ENCODE results near the gene SMIM45.
A peak's percentile ranks its signal among the peaks of the same experiment; 100 is the strongest.

The SMIM45 gene

DNA sequence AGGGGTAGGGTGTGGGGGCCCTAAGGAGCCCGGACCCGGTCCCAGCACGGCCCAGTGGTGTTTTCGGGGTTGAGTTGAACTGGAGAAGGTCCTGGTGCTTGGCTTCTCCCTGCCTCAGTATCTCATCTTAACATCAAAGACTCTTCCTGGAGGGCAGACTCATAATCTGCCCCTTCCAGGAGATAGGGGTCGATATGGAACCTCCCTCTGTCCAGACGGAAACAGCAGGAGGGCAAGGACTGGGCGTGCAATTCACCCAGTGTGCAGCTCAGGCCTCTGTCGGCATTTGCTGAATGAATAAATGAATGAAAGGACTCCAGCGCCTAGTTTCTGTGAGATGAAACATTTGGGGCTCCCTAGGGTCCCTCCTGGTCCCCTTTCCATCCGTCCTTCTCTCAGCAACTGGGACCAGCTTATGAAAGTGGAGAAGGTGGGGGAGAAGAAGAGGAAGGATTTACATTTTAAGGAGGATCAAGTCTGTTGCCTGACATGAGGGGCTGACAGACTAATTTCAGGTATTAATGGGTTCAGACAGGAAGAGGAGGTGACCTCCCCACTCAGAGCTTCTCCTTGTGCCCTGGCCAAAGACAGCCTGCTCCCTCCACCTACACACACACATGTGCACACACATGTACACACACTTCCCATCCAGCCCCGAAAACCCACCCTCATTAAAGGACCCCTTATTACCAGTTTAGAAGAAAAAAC, 36.0 kb upstream of the SMIM45 start:
- DNase-seq = no peak

- no peak for DNase-seq
These were observed 35.1 kb upstream of the SMIM45 start for GRCh38 chr22:41916745-41917358.

- DNase-seq = no peak
These were observed 34.5 kb upstream of the SMIM45 start for GRCh38 chr22:41917375-41917902.

- DNase-seq = peak; percentile 40
These were observed 33.8 kb upstream of the SMIM45 start for GRCh38 chr22:41917903-41918791.

GRCh38 chr22:41919357-41920224, 32.4 kb upstream of the SMIM45 start:
- DNase-seq = peak; percentile 34

DNA sequence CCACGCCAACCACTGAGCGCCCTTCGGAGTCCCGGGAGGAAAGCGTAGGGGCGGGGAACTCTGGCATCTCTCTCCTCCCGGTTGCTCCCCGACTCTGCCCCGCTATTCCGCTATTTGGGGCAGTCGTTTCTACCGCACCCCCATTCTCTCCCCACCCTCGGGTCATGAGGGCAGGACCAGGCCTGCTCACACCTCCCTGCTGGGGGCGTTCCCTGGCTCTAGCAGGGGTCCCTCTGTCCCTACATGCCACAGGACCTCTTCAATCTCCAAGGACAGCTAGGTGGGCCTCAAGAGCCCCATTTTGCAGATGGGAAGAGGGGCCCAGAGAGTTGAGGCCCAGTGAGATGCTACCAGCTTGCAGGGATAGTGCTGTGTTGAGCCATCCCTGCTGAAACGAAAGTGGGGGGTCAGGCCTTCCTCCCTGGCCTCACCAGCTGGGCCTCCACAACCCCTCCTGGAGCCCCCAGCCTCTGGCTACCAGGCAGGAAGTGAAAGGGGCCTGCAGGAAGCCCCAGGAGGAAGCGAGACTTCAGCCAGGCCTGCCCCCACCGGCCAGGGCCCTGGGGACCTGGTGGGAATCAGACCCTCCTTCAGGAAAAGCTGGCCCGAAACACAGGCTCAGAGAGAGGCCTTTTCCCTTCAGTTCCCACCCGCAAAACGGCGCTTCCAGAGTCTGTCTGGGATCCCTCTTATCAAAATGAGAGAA, 31.5 kb upstream of the SMIM45 start:
- no peak for DNase-seq

DNA sequence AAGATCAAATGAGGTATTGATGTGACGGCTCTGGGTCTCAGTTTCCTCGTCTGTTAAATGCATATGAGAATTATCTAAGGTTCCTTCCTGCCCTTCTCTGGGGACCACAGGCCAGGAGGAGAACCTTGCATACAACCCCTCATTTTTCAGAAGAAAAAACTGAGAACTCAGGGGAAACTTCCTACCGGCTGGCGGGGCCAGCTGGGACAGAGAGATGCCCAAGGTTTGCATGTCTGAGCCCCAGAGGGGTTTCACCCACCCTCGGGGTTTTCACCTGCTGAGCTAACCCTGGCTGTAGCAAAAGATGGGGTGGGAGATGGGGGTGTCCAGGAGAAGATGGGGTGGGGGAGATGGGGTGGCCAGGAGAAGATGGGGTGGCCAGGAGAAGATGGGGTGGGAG, 29.6 kb upstream of the SMIM45 start:
- no peak for DNase-seq

DNA sequence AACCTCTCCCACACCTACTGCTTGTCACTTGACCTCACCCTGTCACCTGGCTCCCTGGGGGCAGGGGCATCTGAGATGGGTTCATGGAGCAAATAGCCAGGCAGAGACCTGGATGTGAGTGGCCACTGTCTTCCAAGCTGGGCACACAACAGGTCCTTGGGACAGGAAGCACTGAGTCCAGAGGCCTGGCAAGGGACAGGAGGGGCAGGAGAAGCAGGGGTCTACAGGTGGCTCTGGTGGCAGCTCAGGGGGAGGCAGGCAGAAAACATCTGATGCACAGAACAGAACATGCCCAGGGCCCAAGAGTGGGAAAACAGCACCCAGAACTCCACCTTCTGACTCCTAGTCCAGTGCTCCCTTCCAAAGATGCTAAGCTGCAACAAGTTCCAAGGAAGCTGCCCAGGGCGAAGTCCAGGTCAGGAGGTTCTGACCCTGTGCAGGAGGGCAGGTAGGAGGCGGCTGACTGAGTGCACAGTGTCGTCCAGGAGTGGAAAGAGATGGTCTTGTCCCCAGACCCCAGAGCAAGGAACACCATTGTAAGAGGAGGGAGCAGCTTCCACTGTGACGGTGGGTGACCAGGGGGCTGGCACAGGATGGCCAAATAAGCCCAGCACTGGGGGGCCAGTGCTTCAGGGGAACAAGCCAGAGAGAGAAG, 28.9 kb upstream of the SMIM45 start:
- no peak for DNase-seq

GRCh38 chr22:41923595-41924276, 28.2 kb upstream of the SMIM45 start:
- no peak for DNase-seq

DNA sequence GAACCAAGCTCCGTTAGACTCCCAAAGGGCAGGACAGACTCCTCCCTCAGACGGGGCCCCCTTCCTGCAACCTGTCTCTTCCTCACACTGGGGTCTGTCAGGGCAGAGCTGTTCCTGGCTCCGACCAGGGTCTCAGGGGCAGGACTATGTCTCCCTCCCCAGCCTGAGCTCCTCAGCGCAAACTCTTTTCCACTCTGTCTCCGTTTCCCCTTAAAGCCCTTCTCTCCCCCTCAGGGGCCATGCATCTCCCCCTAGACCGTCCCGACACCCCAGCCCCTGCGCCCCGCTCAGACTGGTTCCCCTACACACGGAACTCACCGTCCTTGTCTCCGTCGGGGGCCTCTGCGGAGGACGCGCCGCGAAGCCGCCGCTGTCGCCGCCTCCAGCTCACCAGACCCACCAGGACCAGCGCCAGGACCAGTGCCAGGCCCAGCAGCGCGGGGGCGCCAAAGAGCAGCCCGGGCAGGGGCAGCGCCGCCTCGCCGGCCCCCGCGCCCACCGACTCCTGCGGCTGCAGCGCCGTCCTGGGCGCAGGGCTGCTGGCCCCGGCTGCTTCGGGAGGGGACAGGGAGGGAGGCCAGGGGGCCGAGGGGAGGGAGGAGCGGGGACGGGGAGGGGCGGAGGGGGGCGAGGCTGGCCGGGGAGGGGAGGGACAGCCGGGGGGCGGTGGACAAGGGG, 26.0 kb upstream of the SMIM45 start:
- DNase-seq = peak; percentile 56

DNA sequence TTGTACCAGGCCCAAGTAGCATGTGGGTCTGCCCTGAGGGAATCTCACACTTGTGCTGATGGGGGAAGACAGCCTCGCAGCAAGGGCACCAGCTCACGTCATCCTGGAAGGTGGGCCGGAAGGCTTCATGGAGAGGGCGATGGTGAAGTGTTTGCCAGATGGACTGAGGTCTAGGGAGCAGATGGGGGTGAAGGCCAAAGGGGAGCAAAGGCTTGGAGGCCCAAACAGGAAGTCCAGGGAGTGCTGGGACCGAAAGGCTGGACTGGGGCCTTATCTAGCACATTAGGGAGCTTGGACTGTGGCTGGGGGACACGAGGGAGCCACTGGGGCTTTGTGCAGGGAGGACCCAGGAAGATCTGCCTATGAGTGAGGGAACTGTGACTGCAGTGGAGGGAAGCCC, 24.1 kb upstream of the SMIM45 start:
- no peak for DNase-seq

GRCh38 chr22:41928593-41929417, 23.1 kb upstream of the SMIM45 start:
- DNase-seq = no peak

- DNase-seq = no peak
These were observed 22.5 kb upstream of the SMIM45 start for GRCh38 chr22:41929418-41929810.

GRCh38 chr22:41931701-41932269, 20.2 kb upstream of the SMIM45 start:
- no peak for DNase-seq

DNA sequence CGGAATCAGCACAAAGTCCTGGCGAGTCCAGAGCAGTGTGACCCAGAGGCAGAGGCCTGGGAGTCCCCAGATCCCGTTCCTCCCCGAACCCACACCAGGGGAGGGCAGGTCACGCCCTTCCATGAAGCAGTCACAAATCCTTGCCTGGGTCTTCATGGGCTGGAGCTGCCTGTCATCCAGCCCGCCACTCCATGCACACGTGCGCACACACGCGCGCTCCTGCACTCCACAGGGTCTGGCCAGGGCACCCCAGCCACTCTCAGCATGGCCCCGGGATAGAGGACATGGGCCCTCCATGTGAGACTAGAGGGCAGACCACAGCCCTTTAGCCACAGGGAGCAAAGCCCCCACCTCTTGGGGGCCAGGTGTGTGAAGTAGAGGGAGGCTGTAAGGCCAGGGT, 19.6 kb upstream of the SMIM45 start:
- DNase-seq = no peak

- no peak for DNase-seq
These were observed 18.4 kb upstream of the SMIM45 start for GRCh38 chr22:41933411-41934177.

DNA sequence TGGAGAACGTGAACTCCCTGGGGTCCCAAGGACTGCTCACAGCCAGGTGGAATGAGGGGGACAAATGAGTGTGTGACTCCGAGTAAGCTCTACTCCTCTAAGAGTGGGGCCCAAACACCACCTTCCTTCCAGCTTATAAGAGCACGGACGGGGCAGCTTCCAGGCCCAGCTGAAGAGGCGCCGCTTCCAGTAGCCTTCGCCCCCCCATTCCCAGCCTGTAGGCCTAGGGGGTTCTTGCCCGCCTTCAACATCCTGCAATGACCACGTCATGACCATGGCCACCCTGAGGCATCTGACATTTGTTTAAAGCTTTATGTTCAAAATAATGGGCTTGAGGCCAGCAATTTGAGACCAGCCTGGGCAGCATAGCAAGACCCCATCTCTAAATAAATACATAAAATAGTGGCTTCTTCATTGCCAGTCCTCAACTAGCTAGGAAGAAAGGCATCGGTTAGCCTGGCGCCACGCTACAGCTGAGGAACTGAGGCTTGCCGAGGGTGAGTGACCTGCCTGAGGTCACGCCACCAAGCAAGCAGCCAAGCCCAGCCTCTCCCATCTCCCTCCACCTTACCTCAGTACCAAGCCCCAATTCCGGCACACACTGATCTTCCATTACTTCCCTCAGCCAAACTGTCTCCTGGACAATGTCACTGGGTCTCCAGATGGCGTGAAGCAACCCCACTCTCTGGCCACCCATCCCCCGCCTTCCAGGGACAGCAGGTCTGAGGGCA, 17.5 kb upstream of the SMIM45 start:
- DNase-seq = no peak
